GM21619 (cell line): ENCODE results near the gene ZNF639.
A peak's percentile ranks its signal among the peaks of the same experiment; 100 is the strongest.

Experiments
- ATAC-seq: cut with Tn5 transposase; IDR thresholded peaks from one replicate; pipeline ENCODE4 v1.9.1; 2021; ENCODE audit not compliant: unreplicated experiment

ZNF639 gene

DNA sequence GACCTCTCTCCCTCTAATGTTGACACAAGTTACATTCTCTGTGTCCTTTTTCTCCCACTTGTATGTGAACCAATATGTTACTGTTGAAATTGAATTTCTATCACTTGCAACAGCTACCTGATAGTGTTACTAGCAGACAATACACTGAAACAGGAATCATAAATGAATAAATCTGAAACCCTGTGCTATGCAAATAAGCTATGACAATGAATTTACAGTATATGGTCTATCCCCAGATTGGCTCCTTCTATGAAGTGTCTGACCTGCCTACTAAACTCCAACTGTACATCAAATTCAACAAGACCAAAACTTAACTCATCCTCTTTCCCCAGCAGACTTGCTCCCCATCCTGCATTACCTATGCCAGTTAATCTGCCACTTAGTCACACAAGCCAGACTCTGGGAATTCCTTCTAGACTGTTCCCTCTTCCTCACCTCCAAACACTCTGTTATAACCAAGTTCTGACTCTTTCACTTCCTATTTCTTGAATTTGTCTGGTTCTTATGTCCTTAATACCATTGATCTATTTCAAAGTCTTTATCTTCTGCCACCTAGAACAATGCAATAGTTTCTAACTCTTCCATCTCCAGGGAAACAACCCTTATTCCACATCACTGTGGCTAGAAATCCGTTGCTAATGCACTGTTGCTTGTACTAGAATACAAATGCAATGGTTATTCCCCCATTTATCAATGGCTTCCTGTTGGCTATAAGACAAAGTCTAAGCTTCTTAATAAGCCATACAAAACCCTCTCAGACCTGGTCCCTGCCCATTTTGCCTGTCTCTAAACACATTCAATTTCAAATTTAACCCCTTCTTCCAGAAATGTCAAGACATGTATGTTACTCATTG lies 13.4 kb upstream of the ZNF639 start:
- ATAC-seq, result peak; percentile 95

- ATAC-seq, result no peak
Measured at GRCh38 chr3:179318876-179319275, 4.0 kb upstream of the ZNF639 start.

DNA sequence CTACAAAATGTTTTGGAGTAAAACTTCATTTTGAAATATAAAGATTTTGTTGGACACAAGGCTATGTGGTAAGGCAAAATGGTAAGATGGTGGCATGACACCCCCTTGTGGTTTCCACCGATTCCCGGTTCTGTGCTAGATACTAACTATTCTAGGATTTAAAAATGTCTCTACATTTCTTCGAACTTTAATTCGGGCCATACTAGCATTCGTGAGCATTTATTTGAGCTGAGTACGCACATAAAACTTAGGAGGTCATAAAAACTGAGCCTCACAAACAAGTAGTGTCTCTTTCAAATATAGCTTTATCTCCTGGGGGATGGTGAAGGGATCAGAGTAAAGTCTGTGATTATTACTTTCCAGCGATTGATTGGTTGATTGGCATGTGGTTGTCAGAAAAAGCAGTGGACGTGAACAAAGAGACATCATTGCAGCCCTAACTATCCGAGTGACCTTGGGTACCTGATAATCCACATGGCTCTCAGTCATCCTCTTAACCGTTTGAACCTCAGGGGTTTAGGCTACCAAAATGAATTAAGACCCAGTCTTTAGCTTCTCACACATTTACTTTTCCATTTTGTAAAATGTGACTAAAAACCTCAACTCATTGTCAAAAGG lies 1.1 kb upstream of the ZNF639 start:
- no peak for ATAC-seq

DNA sequence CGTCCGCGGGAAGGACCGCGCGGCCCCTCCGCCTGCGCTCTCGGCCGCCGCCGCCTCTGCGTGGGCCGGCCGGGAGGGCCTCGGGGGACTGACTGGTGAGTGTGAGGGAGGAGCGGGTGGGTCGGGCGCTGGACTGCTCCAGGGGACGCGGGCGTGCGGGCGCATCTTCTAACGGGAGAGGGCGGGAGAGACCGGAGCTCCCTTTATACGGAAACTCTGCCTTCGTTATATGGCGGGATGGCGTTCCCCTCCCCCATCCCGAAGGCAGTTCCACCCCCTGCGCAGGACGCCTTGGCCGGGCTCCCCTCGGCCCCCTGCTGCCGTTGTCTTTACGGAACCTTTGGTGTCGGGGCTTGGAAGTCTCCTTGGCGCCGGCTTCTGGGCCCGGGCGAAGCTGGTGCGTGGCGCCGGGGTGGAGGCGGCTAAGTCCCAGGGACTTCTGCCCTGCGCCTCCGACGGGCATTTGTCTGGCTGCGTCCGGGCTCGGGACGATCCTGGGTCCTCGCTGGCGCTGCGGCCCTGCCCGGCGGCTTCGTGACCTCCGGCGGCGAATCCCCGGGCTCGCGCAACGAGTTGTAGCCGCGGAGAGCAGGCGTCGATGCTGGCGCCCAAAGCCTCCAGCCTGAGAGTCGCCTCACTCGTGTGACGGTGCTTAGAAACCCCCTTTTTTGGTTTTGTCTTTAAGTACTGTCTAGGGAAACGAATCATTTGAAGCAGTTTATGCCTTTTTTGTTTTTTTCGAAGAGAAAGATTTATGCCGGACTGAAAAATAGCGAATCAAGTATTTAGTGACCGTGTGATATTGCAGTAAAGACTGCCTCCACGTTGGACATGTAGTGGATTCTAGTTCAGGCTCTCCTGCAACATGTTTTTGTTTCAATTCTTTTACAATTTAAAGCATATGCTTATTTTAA lies 623 bp downstream of the ZNF639 start:
- ATAC-seq, result peak; percentile 36

- no peak for ATAC-seq
Measured at GRCh38 chr3:179324270-179324754, 1.5 kb downstream of the ZNF639 start.

- ATAC-seq, result no peak
Measured at GRCh38 chr3:179330438-179330837, 7.6 kb downstream of the ZNF639 start.

DNA sequence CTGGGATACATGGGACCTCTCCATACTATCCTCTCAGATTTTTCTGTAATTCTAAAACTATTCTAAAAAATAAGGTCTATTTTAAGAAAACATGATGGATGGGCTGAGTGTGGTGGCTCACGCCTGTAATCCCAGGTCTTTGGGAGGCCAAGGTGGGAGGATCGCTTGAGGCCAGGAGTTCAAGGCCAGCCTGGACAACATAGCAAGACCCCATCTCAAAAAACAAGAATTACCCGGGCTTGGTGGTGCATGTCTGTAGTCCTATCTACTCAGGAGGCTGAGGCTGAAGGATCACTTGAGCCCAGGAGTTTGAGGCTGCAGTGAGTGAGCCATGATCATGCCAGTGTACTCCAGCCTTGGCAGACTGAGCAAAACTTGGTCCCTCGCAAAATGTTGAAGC lies 9.4 kb downstream of the ZNF639 start:
- no peak for ATAC-seq

- ATAC-seq, result no peak
Measured at GRCh38 chr3:179333084-179333483, 10.3 kb downstream of the ZNF639 start.

DNA sequence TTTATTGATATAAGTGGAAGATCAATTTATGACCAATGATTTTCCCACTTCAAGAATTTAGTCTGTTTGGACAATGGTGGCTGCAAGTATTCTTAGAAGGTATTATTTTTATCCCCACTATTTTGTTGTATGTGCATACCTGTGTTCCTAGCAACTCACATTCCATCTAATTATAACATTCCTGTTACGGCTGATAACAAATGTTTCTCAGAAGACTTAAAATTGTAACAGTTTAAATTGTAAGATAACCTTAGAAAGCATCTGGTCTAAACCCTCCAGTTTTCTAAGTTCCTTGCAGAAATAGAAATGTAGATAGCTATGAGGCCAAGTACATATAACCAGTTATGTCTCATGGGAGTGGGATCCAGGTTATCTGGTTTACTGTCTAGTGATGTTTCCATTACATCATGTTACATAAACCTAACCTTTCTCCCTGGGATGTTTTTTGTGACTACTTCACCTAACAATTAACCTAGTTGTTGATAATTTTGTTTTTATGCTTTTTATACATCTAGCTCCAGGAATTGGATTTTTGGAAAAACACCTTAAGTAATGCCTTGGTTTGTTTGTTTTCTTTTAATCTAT lies 13.6 kb downstream of the ZNF639 start:
- no peak for ATAC-seq

DNA sequence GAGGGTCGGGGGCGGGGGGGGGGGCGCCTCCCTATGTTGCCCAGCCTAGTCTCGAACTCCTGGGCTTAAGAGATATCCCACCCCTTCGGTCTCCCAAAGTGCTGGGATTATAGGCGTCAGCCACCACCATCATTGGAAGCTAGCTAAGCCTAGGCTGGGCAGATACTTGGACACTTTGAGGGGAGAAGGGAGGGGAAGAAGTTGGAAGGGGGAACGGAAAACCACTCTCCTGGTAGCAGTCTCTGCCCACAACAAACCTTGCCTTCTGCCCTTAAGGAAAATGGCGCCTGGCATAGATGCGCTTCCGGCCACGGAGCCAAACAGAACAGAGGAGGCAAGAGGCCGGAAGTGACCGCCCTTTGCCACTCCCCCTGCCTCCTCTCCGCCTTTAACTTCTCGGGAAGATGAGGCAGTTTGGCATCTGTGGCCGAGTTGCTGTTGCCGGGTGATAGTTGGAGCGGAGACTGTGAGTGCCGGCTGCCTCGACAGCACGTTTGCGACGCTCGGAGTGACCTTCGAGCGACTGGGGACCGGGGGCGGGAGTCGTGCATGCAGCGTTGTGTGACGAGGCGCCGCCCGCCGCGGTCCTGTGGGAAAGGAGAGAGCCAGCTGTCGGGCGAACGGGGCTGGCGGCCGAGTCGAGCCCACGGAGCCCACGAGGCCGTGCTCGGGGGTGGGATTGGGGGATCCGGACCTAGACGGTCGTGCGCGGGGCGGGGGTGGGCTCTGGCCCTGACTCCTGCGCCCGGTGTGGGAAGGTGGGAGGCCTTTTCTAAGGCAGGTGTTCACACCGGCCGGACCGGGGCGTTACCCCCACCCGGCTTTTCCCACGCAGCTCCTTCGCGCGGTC lies 24.7 kb downstream of the ZNF639 start, which contains the start of gene MFN1:
TSS of gene MFN1 (plus strand) at position 365 of the 850 bp plus-strand sequence. CDS start 1,143 bp downstream, outside the sequence.
- peak; percentile 92 for ATAC-seq

DNA sequence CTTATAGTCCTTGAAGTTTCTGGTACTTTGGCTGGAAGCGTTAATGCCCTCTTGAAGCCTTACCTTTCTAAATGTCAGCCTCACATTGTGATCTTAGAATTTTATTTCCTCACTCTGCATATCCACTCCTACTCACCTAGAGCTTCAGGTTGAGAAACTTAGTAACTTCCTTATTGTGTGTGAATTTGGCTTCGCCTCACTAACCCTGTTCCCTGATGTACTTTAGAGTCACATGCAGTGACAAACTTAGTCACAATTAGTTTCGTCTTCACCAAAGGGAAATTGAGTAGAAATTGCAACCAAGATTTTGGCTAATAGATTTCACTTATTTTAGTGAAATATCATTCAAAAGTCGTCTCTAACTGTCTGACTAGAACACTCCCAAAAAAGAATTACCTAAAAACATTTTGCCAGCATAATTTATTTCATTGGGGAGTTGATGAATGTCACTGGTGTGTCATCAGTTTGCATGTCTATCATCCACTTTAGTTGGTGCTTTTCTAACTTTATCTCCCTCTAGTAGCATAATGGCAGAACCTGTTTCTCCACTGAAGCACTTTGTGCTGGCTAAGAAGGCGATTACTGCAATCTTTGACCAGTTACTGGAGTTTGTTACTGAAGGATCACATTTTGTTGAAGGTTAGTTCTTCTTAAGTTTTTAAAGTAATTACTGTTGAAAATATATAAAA lies 25.6 kb downstream of the ZNF639 start:
- peak; percentile 54 for ATAC-seq

DNA sequence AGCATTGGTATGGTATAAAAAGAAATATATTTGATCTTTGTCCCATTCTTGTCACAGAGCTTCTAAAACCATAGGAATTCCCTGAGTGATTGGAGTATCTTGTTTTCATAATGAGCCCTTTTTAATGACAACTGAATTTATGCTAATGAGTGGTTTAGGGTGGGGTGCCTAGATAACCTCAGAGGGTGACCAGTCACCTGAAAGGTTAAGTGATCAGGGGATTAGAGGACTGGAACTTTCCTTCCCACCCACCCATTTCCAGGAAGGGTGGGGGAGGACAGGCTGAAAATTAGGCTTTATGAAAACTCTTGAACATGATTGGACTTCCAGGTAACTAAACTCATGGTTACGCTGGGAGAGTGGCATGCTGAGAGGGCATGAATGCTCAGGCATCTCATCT lies 33.2 kb downstream of the ZNF639 start:
- ATAC-seq, result no peak

DNA sequence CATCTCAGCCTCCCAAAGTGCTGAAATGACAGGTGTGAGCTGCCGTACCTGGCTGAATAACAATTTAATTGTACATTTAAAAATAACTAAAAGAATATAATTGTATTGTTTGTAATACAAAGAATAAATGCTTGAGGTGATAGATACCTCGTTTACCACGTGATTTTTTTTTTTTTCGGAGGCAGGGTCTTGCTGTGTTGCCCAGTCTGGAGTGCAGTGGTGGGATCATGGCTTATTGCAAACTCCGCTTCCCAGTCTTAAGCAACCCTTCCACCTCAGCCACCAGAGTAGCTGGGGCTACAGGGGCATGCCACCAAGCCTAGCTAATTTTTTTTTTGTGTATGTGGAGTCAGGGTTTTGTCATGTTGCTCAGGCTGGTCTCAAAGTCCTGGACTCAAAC lies 40.5 kb downstream of the ZNF639 start:
- no peak for ATAC-seq

DNA sequence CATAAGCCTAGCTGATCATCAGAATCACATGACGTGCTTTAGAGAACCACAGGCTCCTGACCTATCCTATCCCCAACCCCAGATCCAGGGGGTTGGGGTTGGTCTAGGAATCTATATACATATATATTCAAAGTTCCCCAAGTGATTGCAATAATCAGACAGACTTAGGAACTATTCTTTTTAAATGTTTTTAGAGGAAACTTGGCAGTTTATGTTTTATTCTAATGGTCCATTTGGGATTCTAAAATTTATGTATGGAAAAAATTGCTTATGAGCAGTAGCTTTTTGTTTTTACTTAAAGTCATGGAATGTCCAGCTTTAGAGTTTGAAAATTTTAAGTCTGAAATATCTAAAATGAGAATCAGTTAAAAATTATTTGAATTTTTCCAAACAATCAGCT lies 46.8 kb downstream of the ZNF639 start:
- ATAC-seq, result no peak

GRCh38 chr3:179373938-179374337 lies 51.1 kb downstream of the ZNF639 start:
- no peak for ATAC-seq

- ATAC-seq, result no peak
Measured at GRCh38 chr3:179375091-179375999, 52.5 kb downstream of the ZNF639 start.

- ATAC-seq, result no peak
Measured at GRCh38 chr3:179376474-179376873, 53.6 kb downstream of the ZNF639 start.
